Neutrophil (primary cell): ENCODE data around the gene DIAPH1.

Experiments used
- H3K27ac ChIP-seq: fragments of 200-600 bp; sonication (generic); 2 replicates; pipeline ENCODE4 v1.5.1; 2016; ENCODE audit warnings: mild to moderate bottlenecking, moderate library complexity
- H3K27me3 ChIP-seq: fragments of 200-600 bp; sonication (generic); 2 replicates; pipeline ENCODE4 v1.6.0; 2016; ENCODE audit warnings: mild to moderate bottlenecking
- H3K36me3 ChIP-seq: fragments of 200-600 bp; sonication (generic); 2 replicates; pipeline ENCODE4 v1.5.1; 2017
- H3K4me1 ChIP-seq, 2 experiments: fragments of 200-600 bp in 1 of 2; sonication (generic) in 1 of 2; 1 replicate in 1 of 2; 2 replicates in 1 of 2; pipeline versions ENCODE4 v1.5.1 to v1.6.1; 2013 to 2016; ENCODE audit warnings: low read depth in 1 of 2, low read length in 1 of 2, mild to moderate bottlenecking in 1 of 2, moderate library complexity in 1 of 2; ENCODE audit not compliant: control insufficient read depth in 1 of 2, insufficient read depth in 1 of 2
- H3K4me3 ChIP-seq, 2 experiments: fragments of 200-600 bp in 1 of 2; sonication (generic) in 1 of 2; 1 replicate in 1 of 2; 2 replicates in 1 of 2; pipeline ENCODE4 v1.5.1; 2013 to 2016; ENCODE audit warnings: low read depth in 1 of 2, low read length in 1 of 2, mild to moderate bottlenecking in 1 of 2, moderate library complexity in 1 of 2
- H3K9me3 ChIP-seq: fragments of 200-600 bp; sonication (generic); 2 replicates; pipeline ENCODE4 v1.5.1; 2016
- CTCF ChIP-seq: fragments of 200-600 bp; sonication (generic); IDR thresholded peaks from 2 replicates; pipeline ENCODE4 v1.5.1; 2016; ENCODE audit warnings: antibody characterized with exemption

The DIAPH1 gene

DNA sequence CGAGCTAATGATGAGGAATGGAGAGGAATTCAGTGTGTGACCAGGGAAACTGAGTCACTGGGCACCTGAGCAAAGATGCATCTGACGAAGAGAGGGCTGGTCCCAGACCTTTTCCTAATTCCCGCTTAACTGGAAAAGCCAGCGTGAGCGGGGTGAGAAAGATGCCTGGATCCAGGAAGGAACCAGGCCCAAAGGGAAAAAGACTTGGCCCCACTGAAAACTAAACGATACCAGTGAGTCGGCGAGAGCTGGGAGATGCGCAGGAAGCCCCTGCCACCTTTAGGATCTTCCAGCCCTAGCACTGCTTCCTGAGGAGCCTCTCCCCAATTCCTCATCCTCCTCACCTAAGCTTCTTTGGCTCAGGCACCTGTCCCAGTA, 32.9 kb upstream of the DIAPH1 start:
- Histone ChIP-seq H3K36me3 (peaks cover 68% of the 10 kb centered on the region), H3K4me1 (peaks cover 14 to 26% of the 10 kb centered on the region in 2 experiments), H3K27me3 (no peaks in the 10 kb centered on the region), H3K4me3 (peak overlapping the region; percentile 73 to 82), H3K27ac (peak overlapping the region; percentile 54), H3K9me3 (no peaks in the 10 kb centered on the region)
- TF ChIP-seq CTCF, result no peak

GRCh38 chr5:141650851-141651727, 32.3 kb upstream of the DIAPH1 start, which contains the start of gene FCHSD1:
Gene FCHSD1, minus strand, starts transcription at chr5:141651418. Its CDS starts 50 bp downstream, at chr5:141651368.
- Histone ChIP-seq H3K9me3 (no peaks in the 10 kb centered on the region), H3K4me1 (peaks cover 14 to 26% of the 10 kb centered on the region in 2 experiments), H3K36me3 (peaks cover 68% of the 10 kb centered on the region), H3K27me3 (no peaks in the 10 kb centered on the region), H3K4me3 (peak within 1 kb of the TSS; percentile 73 to 82), H3K27ac (peak within 1 kb of the TSS; percentile 54)
- TF ChIP-seq CTCF, result peak; percentile 40

- no peaks in the 10 kb centered on the region for H3K27me3 ChIP-seq
- no peak for TF ChIP-seq CTCF
- H3K27ac ChIP-seq, result no peak overlapping the region
- peaks cover 68% of the 10 kb centered on the region for H3K36me3 ChIP-seq
- H3K4me3 ChIP-seq, result peak overlapping the region in 1 of 2 experiments; percentile 73
- H3K4me1 ChIP-seq, result peaks cover 14 to 26% of the 10 kb centered on the region in 2 experiments
- no peaks in the 10 kb centered on the region for H3K9me3 ChIP-seq
Measured at GRCh38 chr5:141649972-141650371, 31.2 kb upstream of the DIAPH1 start.

GRCh38 chr5:141649056-141649688, 30.4 kb upstream of the DIAPH1 start:
- H3K9me3 ChIP-seq, result no peaks in the 10 kb centered on the region
- H3K36me3 ChIP-seq, result peaks cover 68% of the 10 kb centered on the region
- no peak for TF ChIP-seq CTCF
- H3K27me3 ChIP-seq, result no peaks in the 10 kb centered on the region
- H3K27ac ChIP-seq, result no peak overlapping the region
- peaks cover 14 to 26% of the 10 kb centered on the region in 2 experiments for H3K4me1 ChIP-seq
- no peak overlapping the region for H3K4me3 ChIP-seq

GRCh38 chr5:141647851-141648250, 29.1 kb upstream of the DIAPH1 start:
- Histone ChIP-seq H3K27me3 (no peaks in the 10 kb centered on the region), H3K36me3 (peaks cover 68% of the 10 kb centered on the region), H3K4me3 (no peak overlapping the region), H3K9me3 (no peaks in the 10 kb centered on the region), H3K27ac (no peak overlapping the region), H3K4me1 (peaks cover 18 to 30% of the 10 kb centered on the region in 2 experiments)
- TF ChIP-seq CTCF, result no peak
